ENCODE measurements around the gene FAM221A. TPM values are rescaled to one million over a fixed set of nuclear protein-coding genes. Genes with fewer than 3 reads are reported as not detected.
A peak's percentile ranks its signal among the peaks of the same experiment; 100 is the strongest.

FAM221A gene
- total RNA-seq, 1 experiment from 2014 or later, result 0.44 TPM

DNA sequence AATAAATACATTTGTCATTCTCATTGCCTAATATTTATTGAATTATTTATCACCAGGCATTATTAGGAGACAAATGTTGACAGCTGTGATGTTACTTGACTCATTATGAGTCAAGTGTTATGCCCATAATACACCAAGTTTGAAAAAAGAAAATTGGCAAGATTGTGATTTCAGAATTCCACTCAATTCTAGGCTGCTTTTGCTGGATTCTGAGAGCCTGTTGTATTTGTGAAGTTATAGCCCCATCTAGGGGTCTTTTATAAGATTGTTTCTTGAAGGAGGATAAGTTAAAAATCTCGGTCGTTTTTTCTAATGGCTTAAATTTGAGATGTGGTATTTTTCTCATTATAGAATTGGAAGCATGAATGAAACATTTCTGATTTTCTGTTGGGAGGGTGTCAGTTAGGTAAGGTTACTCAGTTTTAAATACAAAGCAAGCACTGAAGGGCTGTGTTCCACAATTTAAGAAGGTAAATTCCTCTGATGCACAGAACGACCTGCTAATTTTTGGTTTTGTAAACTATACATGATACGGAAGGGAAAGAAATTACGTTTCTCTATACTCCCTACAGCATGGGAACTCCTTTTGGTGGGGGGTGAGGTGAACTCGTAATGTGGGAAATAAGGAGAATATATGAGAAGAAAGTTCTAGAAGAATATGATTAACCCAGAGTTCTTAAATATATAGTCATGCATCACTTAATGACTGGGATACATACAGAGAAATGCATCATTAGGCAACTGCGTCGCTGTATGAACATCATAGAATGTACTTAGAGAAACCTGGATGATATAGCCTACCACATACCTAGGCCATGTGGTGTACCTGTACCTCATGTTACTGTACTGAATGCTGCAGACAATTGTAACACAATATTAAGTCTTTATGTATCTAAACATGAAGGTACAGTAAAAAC is 32.6 kb downstream of the FAM221A start:
- POLR2A ChIA-PET, result interaction anchor here (0.6 to 1.2 kb wide), 6 partner anchors 15 to 863 kb away, joined by 3 to 6 read pairs (median 3); partner anchors contain the start of gene CCDC126
- peak overlapping the region; percentile 27 for H3K27ac Mint-ChIP-seq (ENCODE audit: low read depth, unreplicated experiment)
- no peaks in the 10 kb centered on the region for H3K36me3 Mint-ChIP-seq (ENCODE audit: insufficient read depth, unreplicated experiment)
- DNase-seq (ENCODE audit: unreplicated experiment), result peak; percentile 69
- BruUV-seq (replicated peaks), result no TSS peak
- peaks cover 17% of the 10 kb centered on the region for H3K4me1 Mint-ChIP-seq (ENCODE audit: insufficient read depth, unreplicated experiment)
- CTCF ChIA-PET, result interaction anchor here (0.6 to 9.7 kb wide), 19 partner anchors 8 to 451 kb away, joined by 3 to 175 read pairs (median 4); no protein-coding TSS in a partner anchor
- H3K27me3 Mint-ChIP-seq (ENCODE audit: insufficient read depth, unreplicated experiment), result no peaks in the 10 kb centered on the region
- no peaks in the 10 kb centered on the region for H3K9me3 Mint-ChIP-seq (ENCODE audit: unreplicated experiment)
- intact Hi-C loops (cut with micrococcal nuclease), result loop anchor here (1.0 to 5.0 kb wide), 4 partner anchors 142 to 670 kb away; no protein-coding TSS in a partner anchor
- TF ChIP-seq, protein P1, sequence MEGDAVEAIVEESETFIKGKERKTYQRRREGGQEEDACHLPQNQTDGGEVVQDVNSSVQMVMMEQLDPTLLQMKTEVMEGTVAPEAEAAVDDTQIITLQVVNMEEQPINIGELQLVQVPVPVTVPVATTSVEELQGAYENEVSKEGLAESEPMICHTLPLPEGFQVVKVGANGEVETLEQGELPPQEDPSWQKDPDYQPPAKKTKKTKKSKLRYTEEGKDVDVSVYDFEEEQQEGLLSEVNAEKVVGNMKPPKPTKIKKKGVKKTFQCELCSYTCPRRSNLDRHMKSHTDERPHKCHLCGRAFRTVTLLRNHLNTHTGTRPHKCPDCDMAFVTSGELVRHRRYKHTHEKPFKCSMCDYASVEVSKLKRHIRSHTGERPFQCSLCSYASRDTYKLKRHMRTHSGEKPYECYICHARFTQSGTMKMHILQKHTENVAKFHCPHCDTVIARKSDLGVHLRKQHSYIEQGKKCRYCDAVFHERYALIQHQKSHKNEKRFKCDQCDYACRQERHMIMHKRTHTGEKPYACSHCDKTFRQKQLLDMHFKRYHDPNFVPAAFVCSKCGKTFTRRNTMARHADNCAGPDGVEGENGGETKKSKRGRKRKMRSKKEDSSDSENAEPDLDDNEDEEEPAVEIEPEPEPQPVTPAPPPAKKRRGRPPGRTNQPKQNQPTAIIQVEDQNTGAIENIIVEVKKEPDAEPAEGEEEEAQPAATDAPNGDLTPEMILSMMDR (IDR thresholded peaks at IDR 0.05; ENCODE audit: unreplicated experiment), result peak; percentile 52
- H3K4me3 Mint-ChIP-seq (ENCODE audit: unreplicated experiment), result no peak overlapping the region

DNA sequence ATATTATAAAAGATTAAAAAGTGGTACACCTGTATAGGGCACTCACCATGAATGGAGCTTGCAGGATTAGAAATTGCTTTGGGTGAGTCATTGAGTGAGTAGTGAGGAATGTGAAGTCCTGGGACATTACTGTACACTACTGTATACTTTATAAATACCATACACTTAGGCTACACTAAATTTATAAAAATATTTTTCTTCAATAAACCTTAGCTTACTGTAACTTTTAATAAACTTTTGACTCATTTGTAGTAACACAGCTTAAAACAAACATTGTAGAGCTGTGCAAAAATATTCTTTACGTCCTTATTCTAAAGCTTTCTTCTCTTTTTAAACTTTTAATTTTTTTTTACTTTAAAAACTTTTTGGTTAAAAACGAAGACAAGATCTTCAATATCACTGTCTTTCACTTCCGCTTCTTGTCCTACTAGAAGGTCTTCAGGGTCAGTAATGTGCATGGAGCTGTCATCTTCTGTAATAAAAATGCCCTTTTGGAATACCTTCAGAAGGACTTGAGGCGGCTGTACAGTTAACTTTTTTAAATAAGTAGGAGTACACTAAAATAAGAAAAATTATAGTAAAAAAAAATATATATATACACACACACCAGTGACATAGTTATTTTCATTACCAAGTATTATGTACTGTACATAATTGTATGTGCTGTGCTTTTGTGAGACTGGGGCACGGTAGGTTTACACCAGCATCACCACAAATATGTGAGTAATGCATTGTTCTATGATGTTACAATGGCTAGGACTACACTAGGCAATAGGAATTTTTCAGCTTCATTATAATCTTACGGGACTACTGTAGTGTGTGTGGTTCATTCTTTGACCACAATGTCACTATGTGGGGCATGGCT is 33.5 kb downstream of the FAM221A start:
- H3K36me3 Mint-ChIP-seq (ENCODE audit: insufficient read depth, unreplicated experiment), result no peaks in the 10 kb centered on the region
- POLR2A ChIA-PET, result interaction anchor here (0.5 to 1.2 kb wide), 6 partner anchors 16 to 862 kb away, joined by 3 to 4 read pairs (median 3); partner anchors contain the start of gene CCDC126
- H3K27me3 Mint-ChIP-seq (ENCODE audit: insufficient read depth, unreplicated experiment), result no peaks in the 10 kb centered on the region

DNA sequence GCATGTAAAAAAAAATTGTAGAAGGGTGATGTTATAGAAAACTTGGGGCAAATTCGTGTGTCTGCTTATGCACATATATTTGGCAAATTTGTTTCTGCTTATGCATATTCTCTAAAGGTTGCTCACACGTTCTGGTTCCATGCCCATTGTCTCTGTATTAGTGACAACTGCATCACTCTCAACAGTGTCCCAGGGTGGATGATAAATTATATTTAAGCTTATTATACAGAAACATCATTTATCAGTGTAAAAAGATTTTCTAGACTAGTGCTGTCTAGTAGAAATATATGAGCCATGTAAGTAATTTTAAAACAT is 34.1 kb downstream of the FAM221A start:
- Mint-ChIP-seq H3K36me3 (ENCODE audit: insufficient read depth, unreplicated experiment) (no peaks in the 10 kb centered on the region), H3K4me3 (ENCODE audit: unreplicated experiment) (no peak overlapping the region), H3K27ac (ENCODE audit: low read depth, unreplicated experiment) (no peak overlapping the region), H3K4me1 (ENCODE audit: insufficient read depth, unreplicated experiment) (peaks cover 17% of the 10 kb centered on the region), H3K9me3 (ENCODE audit: unreplicated experiment) (no peaks in the 10 kb centered on the region), H3K27me3 (ENCODE audit: insufficient read depth, unreplicated experiment) (no peaks in the 10 kb centered on the region)
- intact Hi-C loops (cut with micrococcal nuclease), result loop anchor here (5.0 kb wide), 1 partner anchor 668 kb away; no protein-coding TSS in a partner anchor
- POLR2A ChIA-PET, result interaction anchor here (0.7 to 1.2 kb wide), 3 partner anchors 142 to 532 kb away, joined by 3 to 4 read pairs (median 3); no protein-coding TSS in a partner anchor
- TF ChIP-seq, protein P1 (IDR thresholded peaks at IDR 0.05; ENCODE audit: unreplicated experiment), result no peak
- CTCF ChIA-PET, result interaction anchor here (0.6 to 9.7 kb wide), 9 partner anchors 15 to 441 kb away, joined by 3 to 175 read pairs (median 4); no protein-coding TSS in a partner anchor
- DNase-seq (ENCODE audit: unreplicated experiment), result no peak
- no TSS peak for BruUV-seq (replicated peaks)

More for the DNA sequence above, 33.5 kb downstream of the FAM221A start:
- Mint-ChIP-seq H3K4me1 (ENCODE audit: insufficient read depth, unreplicated experiment) (peaks cover 17% of the 10 kb centered on the region), H3K27ac (ENCODE audit: low read depth, unreplicated experiment) (no peak overlapping the region), H3K4me3 (ENCODE audit: unreplicated experiment) (no peak overlapping the region), H3K9me3 (ENCODE audit: unreplicated experiment) (no peaks in the 10 kb centered on the region)
- peak; percentile 60 for DNase-seq (ENCODE audit: unreplicated experiment)
- intact Hi-C loops (cut with micrococcal nuclease), result loop anchor here (5.0 kb wide), 1 partner anchor 669 kb away; no protein-coding TSS in a partner anchor
- BruUV-seq (replicated peaks), result no TSS peak
- CTCF ChIA-PET, result interaction anchor here (0.6 to 9.7 kb wide), 11 partner anchors 17 to 452 kb away, joined by 3 to 175 read pairs (median 4); no protein-coding TSS in a partner anchor
- TF ChIP-seq, protein P1 (IDR thresholded peaks at IDR 0.05; ENCODE audit: unreplicated experiment), result no peak

All from MCF 10A (cell line).